ENCODE data around the gene SCAPER.

The SCAPER gene

GRCh38 chr15:76809412-76810103 is 95.6 kb downstream of the SCAPER start:
- TF ChIP-seq CTCF (IDR thresholded peaks at IDR 0.05): no peak
- no peaks in the 10 kb centered on the region for H3K4me1 ChIP-seq (ENCODE audit: control insufficient read depth in 1 of 2, insufficient read depth in 1 of 2, low read depth in 1 of 2, low read length in 1 of 2)
- no peaks in the 10 kb centered on the region for H3K9me3 ChIP-seq
- no peaks in the 10 kb centered on the region for H3K27me3 ChIP-seq
- no peaks in the 10 kb centered on the region for H3K36me3 ChIP-seq
- no peak overlapping the region for H3K4me3 ChIP-seq (ENCODE audit: low read depth in 1 of 2, low read length in 1 of 2)
- no peak overlapping the region for H3K27ac ChIP-seq

GRCh38 chr15:76803049-76803571 is 102.0 kb downstream of the SCAPER start:
- H3K4me3 ChIP-seq (ENCODE audit: low read depth in 1 of 2, low read length in 1 of 2): no peak overlapping the region
- no peak for TF ChIP-seq CTCF (IDR thresholded peaks at IDR 0.05)
- H3K4me1 ChIP-seq (ENCODE audit: control insufficient read depth in 1 of 2, insufficient read depth in 1 of 2, low read depth in 1 of 2, low read length in 1 of 2): no peaks in the 10 kb centered on the region
- H3K9me3 ChIP-seq: no peaks in the 10 kb centered on the region
- H3K27ac ChIP-seq: no peak overlapping the region
- peaks cover 23% of the 10 kb centered on the region for H3K36me3 ChIP-seq
- no peaks in the 10 kb centered on the region for H3K27me3 ChIP-seq

- Histone ChIP-seq H3K27me3 (no peaks in the 10 kb centered on the region), H3K4me1 (ENCODE audit: control insufficient read depth in 1 of 2, insufficient read depth in 1 of 2, low read depth in 1 of 2, low read length in 1 of 2) (no peaks in the 10 kb centered on the region), H3K4me3 (ENCODE audit: low read depth in 1 of 2, low read length in 1 of 2) (no peak overlapping the region), H3K9me3 (no peaks in the 10 kb centered on the region), H3K27ac (no peak overlapping the region), H3K36me3 (peaks cover 23% of the 10 kb centered on the region)
- no peak for TF ChIP-seq CTCF (IDR thresholded peaks at IDR 0.05)
Measured at GRCh38 chr15:76802411-76802810, 102.7 kb downstream of the SCAPER start.

GRCh38 chr15:76799760-76800159 is 105.4 kb downstream of the SCAPER start:
- H3K27ac ChIP-seq: no peak overlapping the region
- no peak overlapping the region for H3K4me3 ChIP-seq (ENCODE audit: low read depth in 1 of 2, low read length in 1 of 2)

GRCh38 chr15:76795217-76795616 is 109.9 kb downstream of the SCAPER start:
- H3K9me3 ChIP-seq: no peaks in the 10 kb centered on the region
- H3K27ac ChIP-seq: no peak overlapping the region
- no peaks in the 10 kb centered on the region for H3K4me1 ChIP-seq (ENCODE audit: control insufficient read depth in 1 of 2, insufficient read depth in 1 of 2, low read depth in 1 of 2, low read length in 1 of 2)
- no peak for TF ChIP-seq CTCF (IDR thresholded peaks at IDR 0.05)
- H3K27me3 ChIP-seq: no peaks in the 10 kb centered on the region
- H3K4me3 ChIP-seq (ENCODE audit: low read depth in 1 of 2, low read length in 1 of 2): no peak overlapping the region
- peaks cover 25% of the 10 kb centered on the region for H3K36me3 ChIP-seq

More at GRCh38 chr15:76799760-76800159, 105.4 kb downstream of the SCAPER start:
- Histone ChIP-seq H3K4me1 (ENCODE audit: control insufficient read depth in 1 of 2, insufficient read depth in 1 of 2, low read depth in 1 of 2, low read length in 1 of 2) (no peaks in the 10 kb centered on the region), H3K36me3 (peaks cover 27% of the 10 kb centered on the region), H3K9me3 (no peaks in the 10 kb centered on the region), H3K27me3 (no peaks in the 10 kb centered on the region)
- no peak for TF ChIP-seq CTCF (IDR thresholded peaks at IDR 0.05)

Measured in neutrophil (primary cell).